OCI-LY1 (cell line): Measurements from ENCODE around the gene KCNK3.

Source experiments
- H2AFZ ChIP-seq: fragments of 200-600 bp; sonication (generic), shearing (Covaris generic); 2 replicates; pipeline ENCODE4 v1.6.0; 2014; ENCODE audit warnings: antibody characterized with exemption, mild to moderate bottlenecking, low read length
- H3F3A ChIP-seq: fragments of 200-600 bp; sonication (generic), shearing (Covaris generic); 2 replicates; pipeline ENCODE4 v1.6.0; 2014; ENCODE audit warnings: mild to moderate bottlenecking, antibody characterized with exemption, low read length, moderate library complexity; ENCODE audit not compliant: insufficient read depth
- H3K27ac ChIP-seq: fragments of 200-600 bp; sonication (generic); 2 replicates; pipeline ENCODE4 v1.5.1; 2014; ENCODE audit warnings: low read length, mixed run types, mild to moderate bottlenecking, low read depth; ENCODE audit not compliant: poor library complexity, severe bottlenecking
- H3K27me3 ChIP-seq: fragments of 200-600 bp; sonication (generic); 2 replicates; pipeline ENCODE4 v1.6.0; 2014; ENCODE audit warnings: antibody characterized with exemption, mild to moderate bottlenecking, low read length, moderate library complexity; ENCODE audit not compliant: insufficient read depth
- H3K36me3 ChIP-seq: fragments of 200-600 bp; sonication (generic); 2 replicates; pipeline ENCODE4 v1.6.1; 2014; ENCODE audit warnings: mild to moderate bottlenecking, antibody characterized with exemption, low read length, moderate library complexity, mixed read lengths; ENCODE audit not compliant: insufficient read depth
- H3K4me1 ChIP-seq: fragments of 200-600 bp; sonication (generic); 2 replicates; pipeline ENCODE4 v1.5.1; 2014; ENCODE audit warnings: mild to moderate bottlenecking, low read length, moderate library complexity; ENCODE audit not compliant: insufficient read depth, severe bottlenecking
- H3K4me2 ChIP-seq: fragments of 200-600 bp; sonication (generic), shearing (Covaris generic); 2 replicates; pipeline ENCODE4 v1.6.1; 2014; ENCODE audit warnings: low read length
- H3K4me3 ChIP-seq: fragments of 200-600 bp; sonication (generic); 2 replicates; pipeline ENCODE4 v1.5.1; 2014; ENCODE audit warnings: low read length, low read depth, mild to moderate bottlenecking, mixed read lengths; ENCODE audit not compliant: poor library complexity, severe bottlenecking
- H3K79me2 ChIP-seq: fragments of 200-600 bp; shearing (Covaris generic); 2 replicates; pipeline ENCODE4 v1.6.1; 2016; ENCODE audit warnings: mixed run types, low read length, mixed read lengths; ENCODE audit not compliant: insufficient read depth
- H3K9ac ChIP-seq: fragments of 200-600 bp; sonication (generic), shearing (Covaris generic); 2 replicates; pipeline ENCODE4 v1.6.1; 2014; ENCODE audit warnings: mild to moderate bottlenecking, low read length, mixed read lengths
- H3K9me2 ChIP-seq: fragments of 200-600 bp; sonication (generic), shearing (Covaris generic); 2 replicates; pipeline ENCODE4 v1.6.1; 2014; ENCODE audit warnings: low read depth, mild to moderate bottlenecking, low read length, mixed read lengths
- H3K9me3 ChIP-seq: fragments of 200-600 bp; shearing (Covaris generic); 2 replicates; pipeline ENCODE4 v1.6.1; 2014; ENCODE audit warnings: low read length, mixed read lengths
- H4K20me1 ChIP-seq: fragments of 200-600 bp; sonication (generic), shearing (Covaris generic); 2 replicates; pipeline ENCODE4 v1.6.0; 2016; ENCODE audit warnings: mild to moderate bottlenecking, low read length; ENCODE audit not compliant: insufficient read depth
- CTCF ChIP-seq: fragments of 200-600 bp; sonication (generic), shearing (Covaris generic); IDR thresholded peaks from 2 replicates; pipeline ENCODE4 v1.5.1; 2017; ENCODE audit warnings: mild to moderate bottlenecking, antibody characterized with exemption, low read length, moderate library complexity, mixed read lengths
- EZH2 ChIP-seq: fragments of 200-600 bp; sonication (generic), shearing (Covaris generic); IDR thresholded peaks from 2 replicates; pipeline ENCODE4 v1.8.0; 2017; ENCODE audit warnings: borderline replicate concordance, mixed run types, mild to moderate bottlenecking, antibody characterized with exemption, low read length, moderate library complexity, mixed read lengths

KCNK3 gene

GRCh38 chr2:26738481-26738880 is 46.0 kb downstream of the KCNK3 start:
- no peaks in the 10 kb centered on the region for H3K36me3 ChIP-seq
- H3K4me1 ChIP-seq, result no peaks in the 10 kb centered on the region
- TF ChIP-seq EZH2, result no peak
- TF ChIP-seq CTCF, result no peak
- no peaks in the 10 kb centered on the region for H3K9me2 ChIP-seq
- no peak overlapping the region for H3K9ac ChIP-seq
- H4K20me1 ChIP-seq, result no peaks in the 10 kb centered on the region
- no peak overlapping the region for H2AFZ ChIP-seq
- H3K4me3 ChIP-seq, result no peak overlapping the region
- no peaks in the 10 kb centered on the region for H3K9me3 ChIP-seq
- H3F3A ChIP-seq, result no peaks in the 10 kb centered on the region
- no peak overlapping the region for H3K27ac ChIP-seq
- H3K79me2 ChIP-seq, result no peaks in the 10 kb centered on the region
- H3K27me3 ChIP-seq, result no peaks in the 10 kb centered on the region; the same call in 1 of the 2 replicates
- no peak overlapping the region for H3K4me2 ChIP-seq

GRCh38 chr2:26739514-26739913 is 47.0 kb downstream of the KCNK3 start:
- Histone ChIP-seq H3K4me1 (no peaks in the 10 kb centered on the region), H3K4me2 (no peak overlapping the region), H3K9ac (no peak overlapping the region), H3K36me3 (no peaks in the 10 kb centered on the region), H3K9me2 (no peaks in the 10 kb centered on the region), H3K9me3 (no peaks in the 10 kb centered on the region), H3K27ac (no peak overlapping the region), H4K20me1 (no peaks in the 10 kb centered on the region), H3K27me3 (no peaks in the 10 kb centered on the region; the same call in 1 of the 2 replicates), H2AFZ (no peak overlapping the region), H3K79me2 (no peaks in the 10 kb centered on the region), H3K4me3 (no peak overlapping the region), H3F3A (no peaks in the 10 kb centered on the region)
- TF ChIP-seq CTCF (no peak), EZH2 (no peak)

- Histone ChIP-seq H4K20me1 (no peaks in the 10 kb centered on the region), H3F3A (no peaks in the 10 kb centered on the region), H3K9me3 (no peaks in the 10 kb centered on the region), H3K9ac (no peak overlapping the region), H3K27me3 (no peaks in the 10 kb centered on the region; the same call in 1 of the 2 replicates), H3K79me2 (no peaks in the 10 kb centered on the region), H3K4me2 (no peak overlapping the region), H2AFZ (no peak overlapping the region), H3K9me2 (no peaks in the 10 kb centered on the region), H3K4me3 (no peak overlapping the region), H3K4me1 (no peaks in the 10 kb centered on the region), H3K27ac (no peak overlapping the region), H3K36me3 (no peaks in the 10 kb centered on the region)
- TF ChIP-seq EZH2, result no peak
- TF ChIP-seq CTCF, result no peak
Measured at GRCh38 chr2:26740346-26740745, 47.8 kb downstream of the KCNK3 start.
